GM15510 (cell line): ENCODE data around the gene ARL15.

Source experiments
- POLR2A ChIP-seq: IDR thresholded peaks from 3 replicates; pipeline ENCODE4 v1.6.1; 2011; ENCODE audit warnings: borderline replicate concordance; ENCODE audit not compliant: insufficient read length; ENCODE audit errors: extremely low read depth

ARL15 gene

DNA sequence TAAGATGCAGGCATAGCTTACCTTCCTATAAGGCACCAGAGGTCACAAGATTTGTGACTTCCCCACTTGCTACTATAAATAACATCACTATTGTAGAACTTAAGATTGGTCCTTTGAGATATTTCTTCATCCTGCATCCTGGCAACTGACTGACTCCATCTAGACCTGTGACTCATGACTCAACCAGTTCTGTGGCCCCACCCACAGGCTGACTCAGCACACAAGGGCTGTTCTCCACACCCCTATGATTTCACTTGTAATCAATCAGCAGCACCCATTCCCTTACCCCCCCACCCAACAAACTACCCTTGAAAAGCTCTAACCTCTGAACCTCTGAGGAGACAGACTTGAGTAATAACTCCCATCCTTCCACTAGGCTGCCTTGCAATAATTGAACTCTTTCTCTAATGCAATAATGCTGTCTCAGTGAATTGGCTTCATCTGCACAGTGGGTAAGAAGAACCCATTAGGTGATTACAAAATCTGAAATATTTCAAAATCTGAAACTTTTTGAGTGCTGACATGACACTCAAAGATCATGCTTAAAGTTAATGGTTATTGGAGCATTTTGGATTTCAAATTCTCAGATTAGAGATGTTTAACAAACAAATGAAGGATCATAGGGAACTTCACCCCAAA lies 296.7 kb downstream of the ARL15 start:
- TF ChIP-seq POLR2A: no peak

DNA sequence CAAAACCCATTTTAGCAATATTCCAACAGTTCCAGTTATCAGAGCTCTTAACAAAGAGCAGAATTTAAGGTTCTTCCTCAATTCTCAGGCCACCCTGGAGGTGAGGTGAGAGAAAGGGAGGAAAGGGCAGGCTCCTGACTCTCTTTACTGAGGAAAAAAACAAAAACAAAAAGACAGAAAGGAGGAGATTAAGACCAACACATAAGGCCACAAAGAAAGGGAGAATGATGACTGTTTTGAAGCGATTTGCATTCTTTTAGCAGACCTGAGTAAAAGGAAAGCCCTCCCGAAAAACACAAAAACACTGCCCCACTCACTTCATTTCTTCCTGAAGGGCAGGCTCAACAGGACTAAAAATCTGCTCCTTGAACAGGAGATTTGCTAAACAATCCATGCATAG lies 300.5 kb downstream of the ARL15 start:
- no peak for TF ChIP-seq POLR2A

DNA sequence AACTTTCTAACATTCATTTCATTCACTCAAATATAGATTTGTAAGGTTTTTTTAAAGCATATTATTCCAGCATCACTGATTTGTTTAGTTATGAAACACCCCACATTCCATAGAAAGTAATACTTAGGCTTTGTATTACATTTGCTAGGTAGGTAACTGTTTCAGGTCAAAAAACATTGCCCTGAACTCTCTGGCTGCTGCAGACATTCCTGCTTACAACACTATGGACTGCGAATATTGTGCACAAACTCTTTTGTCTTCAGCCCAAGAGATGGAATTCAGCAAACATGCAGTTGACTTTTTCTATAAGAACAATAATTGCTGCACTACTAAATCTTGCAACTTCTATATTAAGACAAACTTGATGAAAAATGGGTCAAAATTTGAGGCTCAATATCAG lies 301.0 kb downstream of the ARL15 start:
- no peak for TF ChIP-seq POLR2A

DNA sequence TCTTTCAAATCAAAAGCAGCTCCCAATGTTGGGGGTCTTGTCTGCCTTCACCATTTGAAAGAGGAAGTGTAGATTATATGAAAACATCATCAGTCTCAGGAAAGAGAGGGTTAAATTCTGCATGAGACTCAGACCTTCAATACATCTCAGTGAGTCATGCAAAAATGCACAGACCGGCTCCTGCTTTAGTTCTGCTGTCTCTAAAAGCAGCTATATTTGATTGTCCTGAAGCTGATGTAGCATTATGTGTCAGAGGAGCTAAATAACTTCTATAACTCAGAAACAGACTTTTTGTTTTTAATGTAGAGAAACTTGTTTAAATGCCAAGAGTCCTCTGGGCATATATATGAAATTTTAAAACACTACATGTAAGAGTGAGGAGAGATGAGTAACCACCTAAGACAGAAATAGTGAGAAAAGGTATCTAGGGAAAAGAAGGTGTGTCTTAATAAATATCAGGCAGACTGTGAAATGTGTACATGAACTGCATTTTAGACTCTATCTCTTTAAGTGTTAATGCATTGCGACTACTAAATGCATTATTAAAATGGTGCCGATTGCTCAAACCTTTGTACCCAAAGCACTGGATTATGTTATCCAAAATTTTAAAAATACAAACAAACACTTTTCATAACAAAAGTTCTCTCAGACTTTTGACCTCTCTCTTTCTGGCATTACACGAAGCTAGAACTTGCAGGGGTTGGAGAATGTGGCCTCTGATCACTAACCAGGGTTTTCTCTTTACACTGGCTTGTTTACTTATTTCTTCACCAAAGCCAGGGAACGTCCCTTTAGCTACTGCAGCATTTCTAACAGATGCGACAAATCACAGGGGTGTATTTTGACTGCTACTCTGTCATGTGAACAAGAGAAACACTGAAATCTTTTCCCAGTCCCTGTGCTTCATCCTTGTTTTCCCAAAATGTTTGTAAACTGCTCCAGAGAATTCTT lies 302.3 kb downstream of the ARL15 start:
- no peak for TF ChIP-seq POLR2A

DNA sequence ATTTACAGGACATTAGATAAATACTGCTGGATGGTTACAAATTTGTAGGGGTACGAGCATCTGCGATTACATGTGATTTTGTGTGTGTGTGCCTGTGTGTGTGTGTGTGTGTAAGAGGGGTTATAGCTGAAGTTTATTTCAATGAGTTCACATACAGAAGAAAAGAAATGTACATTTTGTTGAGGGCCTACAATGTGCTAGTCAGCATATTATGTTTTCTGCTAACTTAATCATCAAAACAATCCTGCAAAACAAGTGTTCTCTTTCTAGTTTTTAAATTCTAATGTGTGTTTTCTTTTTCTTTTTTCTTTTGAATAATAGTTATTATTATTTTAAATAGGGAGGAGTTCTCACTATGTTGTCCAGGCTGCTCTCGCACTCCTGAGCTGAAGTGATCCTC lies 305.7 kb downstream of the ARL15 start:
- no peak for TF ChIP-seq POLR2A

DNA sequence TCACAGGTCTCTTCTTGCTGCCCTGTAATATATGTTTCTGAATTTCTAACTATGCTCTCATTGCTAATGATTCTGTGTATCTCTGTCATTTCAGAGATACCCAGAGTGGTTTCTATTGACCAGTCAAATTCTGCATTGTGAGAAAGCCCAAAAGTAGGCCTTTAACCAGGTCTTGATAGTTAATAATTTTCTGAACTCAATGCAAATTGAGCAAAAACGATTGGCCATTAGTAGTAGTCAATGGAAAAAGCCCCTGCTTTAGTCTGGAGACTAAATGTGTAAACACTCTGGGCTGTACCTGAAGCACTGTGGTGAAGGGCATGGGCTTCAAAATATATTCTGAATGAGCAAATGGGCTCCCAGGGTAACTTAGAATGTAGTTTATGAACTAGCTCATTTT lies 307.6 kb downstream of the ARL15 start:
- TF ChIP-seq POLR2A: no peak

DNA sequence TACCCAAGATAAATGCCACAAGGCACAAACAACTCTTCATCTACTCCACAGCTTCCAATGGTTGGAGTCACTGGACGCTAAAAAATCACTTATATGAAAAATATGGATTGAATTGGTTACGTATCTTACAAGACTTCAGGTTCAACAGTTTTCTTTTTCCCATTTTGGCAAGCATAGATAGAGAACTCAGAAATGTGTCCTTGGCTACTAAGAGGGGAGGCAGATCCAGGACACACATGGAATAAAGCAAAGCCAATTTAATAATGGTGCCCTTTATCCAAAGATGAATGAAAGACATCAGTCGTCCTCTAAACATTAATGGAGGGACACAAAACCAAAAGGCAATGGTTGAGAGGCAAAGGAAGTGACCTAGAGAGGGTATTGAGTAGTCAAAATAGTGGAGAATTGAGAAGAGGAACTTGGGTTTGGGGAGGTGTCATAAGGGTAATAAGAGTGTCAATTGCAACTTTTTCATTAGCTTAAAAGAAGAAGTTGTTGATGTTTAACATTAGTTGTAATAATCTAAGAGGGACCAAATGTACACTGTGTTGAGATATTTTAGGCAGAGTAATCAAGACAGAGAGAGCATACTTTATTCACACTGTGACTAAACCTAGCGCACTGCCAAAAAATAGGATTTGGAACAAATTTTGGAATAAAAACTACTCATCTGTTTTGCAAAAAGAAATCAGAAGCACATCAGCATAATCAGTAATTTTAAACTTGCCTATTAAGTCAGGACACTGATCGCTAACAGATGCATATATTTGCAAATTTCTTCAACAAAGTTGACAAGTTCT lies 308.2 kb downstream of the ARL15 start:
- TF ChIP-seq POLR2A: no peak

DNA sequence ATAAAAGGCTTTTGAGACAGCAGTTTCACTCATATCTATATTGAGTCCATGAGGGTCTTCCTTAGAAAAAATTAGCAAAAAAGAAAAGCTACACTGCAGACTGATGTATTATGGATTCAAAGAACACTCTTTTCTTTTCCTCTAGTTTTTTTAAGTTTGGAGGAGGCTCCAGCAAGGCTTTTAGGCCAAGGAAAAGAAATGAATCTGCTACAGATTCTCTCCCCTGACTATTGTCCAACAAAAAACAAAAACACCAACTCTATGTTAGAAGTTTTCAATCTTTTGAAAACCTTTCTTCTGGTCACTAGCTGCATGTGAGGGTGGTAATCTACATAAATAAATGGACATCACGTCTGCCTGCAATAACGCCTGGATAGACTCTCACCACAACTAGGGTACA lies 310.4 kb downstream of the ARL15 start:
- no peak for TF ChIP-seq POLR2A

DNA sequence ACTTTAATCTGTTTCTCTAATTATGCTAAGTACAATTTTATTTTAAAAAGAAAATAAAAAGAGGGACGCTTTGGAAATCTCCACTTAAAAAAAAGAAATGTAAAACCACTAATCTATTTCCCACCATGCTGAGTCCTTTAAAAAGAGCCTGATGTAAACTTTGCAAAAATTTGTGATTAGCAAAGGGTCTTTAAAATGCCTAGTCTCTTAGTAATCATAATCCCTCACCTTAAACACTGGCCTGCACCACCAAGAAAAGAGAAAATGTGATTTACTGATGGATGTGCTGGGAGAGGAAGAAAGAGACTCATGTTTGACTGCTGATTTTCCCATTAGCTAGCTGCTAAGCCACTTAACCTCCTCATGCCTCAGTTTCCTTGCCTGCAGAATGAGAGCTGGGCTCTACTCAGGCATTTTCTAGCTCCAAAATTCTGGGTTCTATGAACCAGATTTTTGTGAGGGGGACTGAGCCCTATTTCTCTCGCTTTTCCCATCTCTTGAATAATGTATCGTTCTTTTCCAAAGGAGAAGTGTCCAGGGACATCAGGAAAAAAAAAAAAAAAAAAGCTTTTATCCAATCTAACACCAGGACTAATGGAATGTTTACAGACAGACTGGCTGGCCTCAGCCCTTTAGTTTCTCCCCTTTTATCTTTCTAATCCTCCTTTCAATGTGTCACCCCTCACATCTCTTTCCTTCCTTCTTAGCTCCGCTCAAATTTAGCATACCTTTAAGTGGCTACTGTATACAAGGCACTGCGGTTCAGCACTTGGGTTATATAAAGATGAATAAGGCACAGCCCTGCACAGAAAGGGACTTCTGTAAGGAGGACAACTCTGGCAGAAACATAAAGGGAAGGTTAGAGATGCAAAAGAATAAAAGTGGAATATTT lies 312.4 kb downstream of the ARL15 start:
- TF ChIP-seq POLR2A: no peak

DNA sequence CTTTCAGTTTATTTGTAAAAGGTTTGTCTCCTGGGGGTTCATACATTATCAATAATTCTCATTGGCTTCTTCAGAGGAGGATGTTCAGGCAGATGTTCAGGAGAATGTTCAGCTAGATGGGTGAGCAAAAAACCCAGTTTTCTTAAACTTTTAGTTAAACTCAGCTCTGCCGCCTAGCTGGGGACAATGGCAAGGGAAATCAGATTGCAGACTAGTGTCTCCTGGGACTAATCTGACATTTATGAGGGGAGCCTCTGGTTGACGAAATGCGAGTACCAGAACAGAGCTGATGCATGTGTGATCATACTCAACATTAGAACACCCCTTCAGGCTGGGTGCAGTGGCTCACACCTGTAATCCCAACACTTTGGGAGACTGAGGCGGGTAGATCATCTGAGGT lies 314.4 kb downstream of the ARL15 start:
- no peak for TF ChIP-seq POLR2A

DNA sequence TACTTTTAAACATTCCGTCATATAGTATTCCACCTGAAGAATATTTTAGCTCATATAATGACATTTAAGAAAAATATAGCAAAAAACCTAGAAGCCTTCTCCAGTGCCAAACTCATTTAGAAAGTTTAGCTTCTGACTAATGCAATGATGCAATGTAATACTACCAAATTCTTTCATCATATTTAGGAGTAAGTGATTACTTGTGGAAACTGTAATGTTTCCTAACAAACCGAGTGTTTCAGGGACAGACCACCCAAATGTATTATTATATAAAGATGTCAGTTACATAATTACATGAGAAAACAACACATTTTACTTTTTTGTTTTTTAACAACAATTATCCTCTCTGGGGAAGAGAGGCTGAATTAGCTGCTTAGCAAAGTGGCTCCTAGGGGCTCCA lies 316.2 kb downstream of the ARL15 start:
- no peak for TF ChIP-seq POLR2A

DNA sequence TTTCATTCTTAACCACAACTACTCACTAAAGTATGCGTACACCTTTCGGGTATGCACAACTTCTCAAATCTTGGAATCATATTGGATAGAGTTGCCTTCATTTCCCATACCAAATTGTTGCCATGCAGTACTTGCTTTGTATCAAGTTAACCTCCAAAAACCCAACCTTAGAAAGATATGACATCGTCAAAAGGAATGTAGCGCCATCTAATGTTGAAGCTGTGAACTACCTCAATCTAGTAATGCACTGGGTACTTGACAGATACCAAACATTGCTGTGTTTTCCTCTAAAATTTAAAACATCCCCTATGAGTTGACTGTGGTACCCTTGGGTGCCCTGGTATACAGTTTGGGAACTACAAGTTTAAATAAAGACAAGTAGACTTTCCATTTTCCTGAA lies 318.4 kb downstream of the ARL15 start:
- TF ChIP-seq POLR2A: no peak

DNA sequence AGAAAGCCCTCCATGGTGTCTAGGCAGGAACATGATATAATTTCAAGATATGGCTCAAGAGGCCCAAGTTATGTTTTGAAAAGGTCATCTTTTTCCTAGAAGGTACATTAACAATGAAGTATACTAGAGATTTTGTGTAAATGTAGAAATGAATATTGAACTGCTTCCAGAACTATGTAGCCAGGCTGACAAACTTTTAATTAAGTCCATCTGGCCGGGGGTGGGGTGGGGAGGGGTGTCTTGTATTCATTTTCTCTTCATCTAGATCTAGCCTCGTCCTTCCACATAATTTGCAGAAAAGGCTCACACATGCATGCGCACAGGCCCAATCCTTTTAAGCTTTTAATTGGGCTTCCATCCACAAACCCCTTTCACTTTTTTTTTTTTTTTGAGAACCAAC lies 323.3 kb downstream of the ARL15 start:
- TF ChIP-seq POLR2A: no peak

DNA sequence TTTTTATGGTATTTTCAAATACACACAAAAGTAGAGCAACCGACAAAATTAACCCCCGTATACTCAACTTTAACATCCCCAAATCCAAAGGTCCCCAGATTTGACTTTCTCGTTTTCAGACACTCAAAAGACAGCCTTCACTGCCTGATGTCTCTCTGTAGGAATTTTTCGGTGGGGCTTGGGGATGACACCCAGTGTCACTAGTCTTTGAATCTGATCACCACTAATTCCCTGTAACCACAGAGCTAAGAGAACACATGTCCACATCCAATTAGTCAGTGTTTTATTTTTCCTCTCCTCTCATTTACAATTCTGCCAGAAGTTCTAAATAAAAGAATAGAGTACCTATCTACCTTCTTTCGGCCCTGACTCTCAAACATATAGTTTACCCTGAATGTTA lies 324.6 kb downstream of the ARL15 start:
- TF ChIP-seq POLR2A: no peak

DNA sequence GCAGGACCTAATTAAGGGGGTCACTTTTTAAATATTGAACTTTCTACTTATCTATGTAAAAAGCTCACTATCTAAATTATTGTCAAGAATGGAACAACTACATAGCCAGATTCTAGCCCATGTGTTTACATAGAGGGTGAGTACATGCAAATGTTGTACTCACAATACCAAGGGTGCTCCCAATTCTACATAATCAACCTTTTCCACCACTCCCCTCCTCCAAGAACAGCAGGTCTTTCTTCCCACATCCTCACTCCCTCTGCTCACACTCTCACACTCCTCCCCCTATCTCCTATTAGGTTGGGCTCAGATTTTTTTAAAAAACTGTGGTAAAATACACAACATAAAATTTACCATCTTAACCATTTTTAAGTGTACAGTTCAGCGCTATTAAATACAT lies 325.4 kb downstream of the ARL15 start:
- TF ChIP-seq POLR2A: no peak
